Smooth muscle cell (in vitro differentiated cells): ENCODE measurements around the gene COIL. TPM values are rescaled to one million over a fixed set of nuclear protein-coding genes. Genes with fewer than 3 reads are reported as not detected.

Experiments used
- DNase-seq: peaks from one replicate; lab custom pipeline; 2025; ENCODE audit not compliant: unreplicated experiment; lab: John Stamatoyannopoulos, UW
- H2AFZ ChIP-seq: fragments of 200-600 bp; sonication (generic); 2 replicates; pipeline ENCODE4 v1.6.0; 2016; ENCODE audit warnings: antibody characterized with exemption, low read depth, mild to moderate bottlenecking
- H3F3A ChIP-seq: fragments of 200-600 bp; sonication (generic); 2 replicates; pipeline ENCODE4 v1.6.0; 2017; ENCODE audit warnings: antibody characterized with exemption, low read depth
- H3K27ac ChIP-seq: fragments of 200-600 bp; sonication (generic); 2 replicates; pipeline ENCODE4 v1.5.1; 2016; ENCODE audit warnings: low read depth, mild to moderate bottlenecking
- H3K27me3 ChIP-seq: fragments of 200-600 bp; sonication (generic); 2 replicates; pipeline ENCODE4 v1.6.1; 2016; ENCODE audit warnings: low read depth, mild to moderate bottlenecking
- H3K36me3 ChIP-seq: fragments of 200-600 bp; sonication (generic); 2 replicates; pipeline ENCODE4 v1.5.1; 2016; ENCODE audit warnings: low read depth
- H3K4me1 ChIP-seq: fragments of 200-600 bp; sonication (generic); 2 replicates; pipeline ENCODE4 v1.5.1; 2016; ENCODE audit warnings: low read depth
- H3K4me2 ChIP-seq: fragments of 200-600 bp; sonication (generic); 2 replicates; pipeline ENCODE4 v1.6.0; 2016; ENCODE audit warnings: mild to moderate bottlenecking
- H3K4me3 ChIP-seq: fragments of 200-600 bp; sonication (generic); 2 replicates; pipeline ENCODE4 v1.5.1; 2016; ENCODE audit warnings: mild to moderate bottlenecking
- H3K79me2 ChIP-seq: fragments of 200-600 bp; sonication (generic); 2 replicates; pipeline ENCODE4 v1.6.0; 2016; ENCODE audit warnings: low read depth, mild to moderate bottlenecking
- H3K9ac ChIP-seq: fragments of 200-600 bp; sonication (generic); 2 replicates; pipeline ENCODE4 v1.6.0; 2016; ENCODE audit warnings: low read depth
- H3K9me3 ChIP-seq: fragments of 200-600 bp; sonication (generic); replicated peaks from 2 replicates; pipeline ENCODE4 v1.5.1; 2016; ENCODE audit warnings: low read depth
- H4K20me1 ChIP-seq: fragments of 200-600 bp; sonication (generic); 2 replicates; pipeline ENCODE4 v1.6.0; 2016; ENCODE audit warnings: low read depth
- WGBS: methylation state at CpG from one replicate; pipeline ENCODE4 v1.1.7; 2016; ENCODE audit warnings: low lambda C conversion rate; 5-methylcytosine and 5-hydroxymethylcytosine counted together
- polyA plus RNA-seq: library from polyadenylated mRNA; unstranded; fragments of >200 nt; fragmentation: Nextera tagmentation; extraction: Ambion mirVana; gene quantifications from 2 replicates; pipeline ENCODE4 v1.2.1, GENCODE V29; 2016
- total RNA-seq: library from RNA; depleted of rRNA; stranded (reverse); fragments of >200 nt; gene quantifications from 2 replicates; pipeline ENCODE4 v1.2.3, GENCODE V29; 2014
- TF ChIP-seq, protein P1 (sequence below): fragments of 200-600 bp; sonication (generic); IDR thresholded peaks from 2 replicates; pipeline ENCODE4 v1.5.1; 2017; ENCODE audit warnings: borderline replicate concordance, mild to moderate bottlenecking, antibody characterized with exemption; ENCODE audit not compliant: insufficient read depth, poor library complexity, severe bottlenecking

Gene COIL
- total and polyA plus RNA-seq, 2 experiments from 2014 or later = 15.5 to 30.3 TPM

DNA sequence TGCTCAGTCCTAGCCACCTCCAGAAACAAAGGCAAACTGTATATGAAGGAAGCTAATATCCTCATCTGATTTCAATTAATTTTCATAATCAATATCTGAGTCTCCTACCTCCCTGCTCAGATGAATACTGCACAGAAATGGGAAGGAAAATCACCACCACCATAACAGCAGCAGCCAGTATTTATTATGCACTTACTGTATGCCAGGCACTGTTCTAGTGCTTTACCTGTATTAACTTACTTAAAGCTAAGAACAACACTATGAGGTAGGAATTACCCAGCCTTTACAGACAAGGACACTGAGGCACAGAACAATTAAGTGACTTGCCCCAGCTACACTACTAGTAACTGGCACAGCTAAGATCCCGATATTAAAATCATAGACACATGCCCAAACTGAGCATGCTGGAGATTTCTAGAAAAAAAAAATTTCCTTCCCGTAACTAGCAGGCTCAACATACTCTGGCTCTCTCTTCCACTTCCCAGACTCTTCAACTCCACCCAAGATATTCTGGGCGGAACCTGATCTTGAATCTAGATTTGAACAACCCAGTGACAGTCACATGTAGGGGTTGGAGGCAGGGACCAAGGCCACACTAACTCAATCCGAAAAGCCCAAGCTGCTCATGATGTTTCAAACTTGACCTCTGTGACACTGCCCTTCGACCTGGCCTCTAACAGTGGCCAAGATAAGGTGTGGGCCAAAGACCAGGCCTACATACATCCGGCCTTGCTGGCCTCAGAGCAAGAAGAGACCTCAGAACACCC, 50.9 kb downstream of the COIL start:
- Histone ChIP-seq H4K20me1 (no peaks in the 10 kb centered on the region), H3F3A (no peaks in the 10 kb centered on the region), H3K4me2 (no peak overlapping the region), H3K79me2 (no peaks in the 10 kb centered on the region), H3K9ac (no peak overlapping the region), H3K9me3 (no peaks in the 10 kb centered on the region), H3K4me3 (no peak overlapping the region), H3K4me1 (peaks cover 4% of the 10 kb centered on the region), H3K27me3 (no peaks in the 10 kb centered on the region), H2AFZ (no peak overlapping the region), H3K36me3 (peaks cover 8% of the 10 kb centered on the region), H3K27ac (no peak overlapping the region)
- TF ChIP-seq, protein P1, sequence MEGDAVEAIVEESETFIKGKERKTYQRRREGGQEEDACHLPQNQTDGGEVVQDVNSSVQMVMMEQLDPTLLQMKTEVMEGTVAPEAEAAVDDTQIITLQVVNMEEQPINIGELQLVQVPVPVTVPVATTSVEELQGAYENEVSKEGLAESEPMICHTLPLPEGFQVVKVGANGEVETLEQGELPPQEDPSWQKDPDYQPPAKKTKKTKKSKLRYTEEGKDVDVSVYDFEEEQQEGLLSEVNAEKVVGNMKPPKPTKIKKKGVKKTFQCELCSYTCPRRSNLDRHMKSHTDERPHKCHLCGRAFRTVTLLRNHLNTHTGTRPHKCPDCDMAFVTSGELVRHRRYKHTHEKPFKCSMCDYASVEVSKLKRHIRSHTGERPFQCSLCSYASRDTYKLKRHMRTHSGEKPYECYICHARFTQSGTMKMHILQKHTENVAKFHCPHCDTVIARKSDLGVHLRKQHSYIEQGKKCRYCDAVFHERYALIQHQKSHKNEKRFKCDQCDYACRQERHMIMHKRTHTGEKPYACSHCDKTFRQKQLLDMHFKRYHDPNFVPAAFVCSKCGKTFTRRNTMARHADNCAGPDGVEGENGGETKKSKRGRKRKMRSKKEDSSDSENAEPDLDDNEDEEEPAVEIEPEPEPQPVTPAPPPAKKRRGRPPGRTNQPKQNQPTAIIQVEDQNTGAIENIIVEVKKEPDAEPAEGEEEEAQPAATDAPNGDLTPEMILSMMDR = no peak
- WGBS = 97% methylated on average over 6 of the region's 6 CpGs
- no peak for DNase-seq

DNA sequence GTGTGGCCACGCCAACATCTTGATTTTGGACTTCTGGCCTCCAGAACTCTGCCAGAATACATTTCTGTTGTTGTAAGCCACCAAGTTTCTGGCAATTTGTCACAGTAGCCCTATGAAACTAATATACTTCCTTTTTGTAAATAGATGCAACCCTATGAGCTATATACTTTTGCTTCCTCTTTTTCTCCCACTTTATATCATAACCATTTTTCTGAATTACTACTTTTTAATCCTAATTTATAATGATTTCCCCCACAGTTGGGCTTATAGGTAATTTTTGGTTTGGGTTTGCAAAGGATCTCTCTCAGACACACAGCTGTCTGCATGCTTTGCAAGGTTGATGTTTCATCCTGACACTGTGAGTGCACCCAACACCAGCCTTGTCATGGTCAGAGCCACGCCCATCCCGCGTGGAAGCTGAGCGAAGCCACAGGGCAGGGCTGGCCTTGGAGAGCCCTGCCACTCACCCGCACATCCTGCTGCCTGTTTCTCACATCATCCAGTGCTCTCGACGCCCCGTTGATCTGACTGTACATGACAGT, 52.8 kb downstream of the COIL start:
- H3K4me3 ChIP-seq = no peak overlapping the region
- 91% methylated on average over 9 of the region's 9 CpGs for WGBS
- no peak overlapping the region for H3K27ac ChIP-seq
- H2AFZ ChIP-seq = no peak overlapping the region
- no peak for DNase-seq
- no peak overlapping the region for H3K4me2 ChIP-seq
- peaks cover 8% of the 10 kb centered on the region for H3K36me3 ChIP-seq
- no peaks in the 10 kb centered on the region for H3K27me3 ChIP-seq
- TF ChIP-seq, protein P1 = no peak
- H3K4me1 ChIP-seq = no peaks in the 10 kb centered on the region
- H3K9ac ChIP-seq = no peak overlapping the region
- H3F3A ChIP-seq = no peaks in the 10 kb centered on the region
- no peaks in the 10 kb centered on the region for H3K9me3 ChIP-seq
- no peaks in the 10 kb centered on the region for H4K20me1 ChIP-seq
- no peaks in the 10 kb centered on the region for H3K79me2 ChIP-seq

DNA sequence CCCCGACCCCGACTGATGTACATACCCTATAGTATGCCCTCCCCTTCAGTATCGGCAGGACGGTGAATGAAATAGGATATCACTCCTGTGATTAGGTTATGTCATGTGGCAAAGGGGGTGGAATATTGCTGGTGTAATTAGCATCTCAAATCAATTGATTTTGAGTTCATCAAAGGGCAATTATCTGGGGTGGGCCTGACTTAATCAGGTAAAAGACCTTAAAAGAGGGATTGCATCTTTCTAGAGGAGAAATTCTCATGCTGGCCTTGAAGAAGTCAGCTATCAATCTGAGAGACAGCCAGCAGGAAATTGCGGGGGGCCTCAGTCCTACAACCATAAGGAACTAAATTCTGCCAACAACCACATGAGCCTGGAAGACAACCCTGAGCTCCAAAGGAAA, 57.3 kb downstream of the COIL start:
- TF ChIP-seq, protein P1 = no peak
- Histone ChIP-seq H3K4me1 (no peaks in the 10 kb centered on the region), H3K36me3 (peaks cover 8% of the 10 kb centered on the region)

More for the DNA sequence above, 57.3 kb downstream of the COIL start:
- Histone ChIP-seq H3K9ac (no peak overlapping the region), H4K20me1 (no peaks in the 10 kb centered on the region), H3F3A (no peaks in the 10 kb centered on the region), H3K4me2 (no peak overlapping the region), H3K27ac (no peak overlapping the region), H3K79me2 (no peaks in the 10 kb centered on the region), H2AFZ (no peak overlapping the region), H3K9me3 (no peaks in the 10 kb centered on the region), H3K4me3 (no peak overlapping the region), H3K27me3 (no peaks in the 10 kb centered on the region)
- 89% methylated on average over 5 of the region's 5 CpGs for WGBS
- no peak for DNase-seq
